Heart left ventricle (tissue), 13 donors: ENCODE results near the gene RGMA.

Experiments used
- CTCF ChIP-seq, 12 donors: fragments of 200-600 bp; sonication (generic) in 4 of 12; IDR thresholded peaks; one replicate each; pipeline versions ENCODE4 v1.5.0 to v1.8.0; 2018 to 2022; ENCODE audit warnings: antibody characterized with exemption in 12 of 12, mild to moderate bottlenecking in 5 of 12
- POLR2A ChIP-seq, 2 donors: fragments of 450-650 bp; IDR thresholded peaks; one replicate each; pipeline ENCODE4 v1.6.1; 2017; ENCODE audit warnings: antibody characterized with exemption in 2 of 2, mild to moderate bottlenecking in 2 of 2, moderate library complexity in 2 of 2
- donor health status: ischemic (EF 13 %, LVEDD 7.1; RV severe dilation, severe dysfunction).
- donor health status: DM: no; HTN: yes; CAD: no.
- donor health status: DM: no; HTN: no; CAD: no.
- donor health status: ischemic (EF 25% LVEDD 6.9; RV normal size, moderate dysfunction).
- donor health status: ischemic (EF 25% LVEDD 5.7; RV mildly dilated, moderate dysfunction).
- donor health status: ischemic (EF 35%, LVEDD 5.7; RV mildly dilated, moderate dysfunction).
- donor health status: nonischemic (EF 11% LVEDD 7.7; RV severe dilation, severe dysfunction).
- donor health status: DM: yes; HTN: yes; CAD: no.
- donor health status: PGD.
- donor health status: ischemic (EF 29% LVEDD 5.4; RV normal size, mild dysfunction).
- donor health status: nonischemic (EF 23%, LVEDD 6.1; RV moderate dilation, normal function).

GRCh38 chr15:93055211-93055610 lies 33.8 kb downstream of the RGMA start:
- TF ChIP-seq POLR2A (IDR thresholded peaks at IDR 0.05) (no peak), CTCF (IDR thresholded peaks at IDR 0.05) (no peak)
